Melanocyte of skin (primary cell): ENCODE data around the gene GJA8. TPM values are rescaled to one million over a fixed set of nuclear protein-coding genes. Genes with fewer than 3 reads are reported as not detected.

Experiments used
- total RNA-seq, 2 donors: library from RNA; depleted of rRNA; stranded (reverse); fragments of >200 nt; gene quantifications; 2 replicates each; pipeline ENCODE4 v1.2.3, GENCODE V29; 2012

The GJA8 gene
- total RNA-seq = not detected

GRCh38 chr1:147902253-147902845 lies at the start of gene GJA8:
TSS of gene GJA8 (plus strand) at chr1:147902795. CDS start at chr1:147907956, 5,161 bp downstream.

GRCh38 chr1:147928236-147929132 lies 25.9 kb downstream of the GJA8 start, which contains the start of gene GPR89B:
TSS of gene GPR89B (plus strand) at chr1:147928420. CDS start at chr1:147928537, 117 bp downstream.

Other genes with a start within 250 kb of the GJA8 start
- 10 to 100 TPM; 15.3 to 18.6 TPM for gene ACP6, start 232.3 kb upstream of the GJA8 start, total RNA-seq
- under 1 TPM in 1 of 2 donors, not detected in 1; under 0.01 TPM for gene GJA5, start 142.2 kb upstream of the GJA8 start, total RNA-seq
- gene GPR89B, start 25.6 kb downstream of the GJA8 start, total RNA-seq = 10 to 100 TPM; 24.1 to 24.3 TPM
- gene NBPF11, start 249.5 kb downstream of the GJA8 start, total RNA-seq = 1 to 10 TPM; 2.8 to 3.0 TPM